GM18858 (cell line): Measurements from ENCODE around the gene ATXN1.
"Not testable (repeated sequence)": the region's sequence is repeated elsewhere in the genome, so short reads cannot be mapped to it uniquely, and the experiment has no call there.

Experiments
- ATAC-seq: cut with Tn5 transposase; IDR thresholded peaks from one replicate; pipeline ENCODE4 v1.9.1; 2021; ENCODE audit not compliant: unreplicated experiment

The ATXN1 gene

DNA sequence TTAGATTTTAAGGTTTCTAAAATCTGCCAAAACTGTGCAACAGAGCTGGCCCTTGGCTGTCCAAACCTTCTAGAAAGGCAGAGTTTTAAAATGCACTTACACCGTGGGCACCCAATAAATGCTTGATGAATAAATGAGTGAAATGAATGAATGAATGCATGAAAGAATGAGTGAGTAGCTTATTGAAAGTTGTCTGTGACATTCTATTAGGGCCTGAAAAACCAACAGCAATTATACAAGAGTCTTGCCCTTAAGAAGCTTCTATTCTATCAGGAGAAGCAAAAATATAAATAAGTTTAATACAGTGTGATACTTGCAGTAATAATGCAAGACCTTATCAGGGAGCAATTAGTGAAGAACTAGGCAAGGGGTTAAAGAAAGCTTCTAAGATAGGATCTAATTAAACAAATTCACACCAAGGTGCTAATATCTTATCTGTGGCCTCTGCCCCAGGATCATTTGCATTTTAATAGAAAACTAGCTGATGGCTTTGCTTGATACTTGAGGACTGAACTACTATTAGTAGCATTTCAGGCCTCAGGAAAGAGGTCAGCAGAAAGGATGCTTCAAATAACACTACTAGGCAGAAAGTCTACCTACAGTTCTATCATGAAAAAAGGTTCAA is 292.2 kb downstream of the ATXN1 start:
- ATAC-seq: no peak

DNA sequence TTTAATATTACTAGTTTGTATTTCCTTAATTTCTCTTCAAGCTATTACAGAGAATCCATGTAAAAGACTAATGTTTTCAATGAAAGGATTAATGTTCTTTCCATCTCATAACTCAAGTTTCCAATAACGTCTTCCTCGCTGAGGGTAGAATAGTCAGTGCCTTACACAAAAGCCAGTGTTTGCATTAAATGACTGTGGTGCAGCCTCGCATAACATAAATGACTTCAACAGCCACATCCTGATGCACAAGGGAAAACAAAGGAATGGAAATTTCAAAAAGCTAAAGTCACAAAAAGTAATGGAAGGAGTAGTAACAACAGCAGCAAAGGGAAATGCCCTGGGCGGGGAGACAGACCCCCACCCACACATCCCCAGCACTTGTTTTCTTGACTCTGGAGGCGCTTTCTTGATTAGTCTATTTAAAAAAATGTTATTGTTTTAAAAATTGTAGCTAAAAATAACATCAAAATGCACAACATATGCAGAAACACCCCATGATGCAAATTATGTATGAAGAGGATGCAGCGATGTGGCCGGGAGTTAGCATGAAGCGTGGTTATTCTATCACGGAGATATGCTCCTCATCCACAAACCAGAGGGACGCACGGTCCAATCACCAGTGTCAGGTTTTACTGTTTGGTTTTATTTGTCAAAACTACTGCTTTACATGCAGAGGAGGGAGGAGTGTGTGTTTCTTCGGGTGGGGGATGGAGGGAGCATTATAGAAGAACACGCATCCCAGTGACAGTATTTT is 294.3 kb downstream of the ATXN1 start:
- no peak for ATAC-seq

DNA sequence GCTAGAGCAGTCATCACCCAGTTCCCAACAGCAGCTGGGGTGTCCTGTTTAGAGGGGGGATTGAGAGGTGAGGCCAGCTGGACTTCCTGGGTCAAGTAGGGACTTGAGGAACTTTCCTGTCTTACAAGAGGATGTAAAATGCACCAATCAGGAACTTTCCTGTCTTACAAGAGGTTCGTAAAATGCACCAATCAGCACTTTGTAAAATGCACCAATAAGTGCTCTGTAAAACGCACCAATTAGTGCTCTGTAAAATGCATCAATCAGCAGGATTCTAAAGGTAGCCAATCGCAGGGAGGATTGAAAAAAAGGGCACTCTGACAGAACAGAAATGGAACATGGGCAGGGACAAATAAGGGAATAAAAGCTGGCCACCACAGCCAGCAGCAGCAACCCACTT is 297.2 kb downstream of the ATXN1 start:
- ATAC-seq: no peak

DNA sequence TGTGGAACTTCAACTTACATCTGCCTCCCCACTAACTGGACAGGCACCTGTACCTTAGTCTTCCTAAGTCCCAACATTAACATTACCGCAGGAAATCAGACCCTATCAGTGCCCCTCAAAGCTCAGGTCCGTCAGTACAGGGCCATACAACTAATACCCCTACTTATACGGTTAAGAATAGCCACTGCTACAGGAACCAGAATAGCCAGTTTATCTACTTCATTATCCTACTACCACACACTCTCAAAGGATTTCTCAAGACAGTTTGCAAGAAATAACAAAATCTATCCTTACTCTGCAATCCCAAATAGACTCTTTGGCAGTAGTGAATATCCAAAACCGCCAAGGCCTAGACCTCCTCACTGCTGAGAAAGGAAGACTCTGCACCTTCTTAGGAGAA is 298.0 kb downstream of the ATXN1 start:
- ATAC-seq: not testable (repeated sequence)

DNA sequence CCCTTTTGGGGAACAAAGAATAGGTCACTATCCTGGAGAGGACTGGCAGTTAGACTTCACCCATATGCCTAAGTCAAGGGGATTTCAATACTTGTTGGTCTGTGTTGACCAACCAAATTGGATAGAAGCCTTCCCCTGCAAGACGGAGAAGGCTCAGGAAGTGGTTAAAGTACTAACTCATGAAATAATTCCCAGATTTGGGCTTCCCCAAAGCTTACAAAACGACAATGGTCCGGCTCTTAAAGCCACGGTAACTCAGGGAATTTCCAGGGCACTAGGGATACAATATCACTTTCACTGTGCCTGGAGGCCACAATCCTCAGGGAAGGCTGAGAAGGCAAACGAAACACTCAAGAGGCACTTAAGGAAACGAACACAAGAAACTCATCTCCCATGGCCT is 299.8 kb downstream of the ATXN1 start:
- ATAC-seq: no peak

DNA sequence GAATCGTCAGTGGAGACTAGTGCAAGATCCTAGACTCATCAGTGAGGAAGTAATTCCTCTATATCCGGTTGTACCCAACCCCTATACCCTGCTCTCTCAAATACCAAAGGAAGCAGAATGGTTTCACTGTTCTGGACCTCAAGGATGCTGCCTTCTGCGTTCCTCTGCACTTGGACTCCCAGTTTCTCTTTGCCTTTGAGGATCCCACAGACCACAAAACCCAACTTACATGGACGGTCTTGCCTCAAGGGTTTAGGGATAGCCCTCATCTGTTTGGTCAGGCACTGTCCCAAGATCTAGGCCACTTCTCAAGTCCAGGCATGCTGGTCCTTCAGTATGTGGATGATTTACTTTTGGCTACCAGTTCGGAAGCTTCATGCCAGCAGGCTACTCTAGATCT is 301.8 kb downstream of the ATXN1 start:
- ATAC-seq: not testable (repeated sequence)

DNA sequence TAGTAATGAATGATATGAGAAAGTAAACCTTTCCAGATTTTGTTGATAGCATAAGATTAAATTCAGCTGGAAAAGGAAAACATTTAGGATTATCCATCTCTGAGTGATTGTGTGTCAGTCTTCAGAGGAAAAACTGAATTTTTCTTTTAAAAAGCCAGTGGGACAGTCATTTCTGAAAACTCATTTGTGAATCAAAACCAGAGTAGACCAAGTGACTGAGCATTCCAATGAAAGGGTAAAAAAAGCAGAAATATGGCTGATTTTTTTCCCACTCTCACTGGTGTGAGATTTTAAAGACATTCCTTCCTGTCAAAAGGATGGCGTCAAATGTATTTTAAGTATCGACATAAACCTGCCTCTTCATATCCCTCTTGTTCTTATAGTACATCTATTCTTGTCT is 308.9 kb downstream of the ATXN1 start:
- no peak for ATAC-seq

DNA sequence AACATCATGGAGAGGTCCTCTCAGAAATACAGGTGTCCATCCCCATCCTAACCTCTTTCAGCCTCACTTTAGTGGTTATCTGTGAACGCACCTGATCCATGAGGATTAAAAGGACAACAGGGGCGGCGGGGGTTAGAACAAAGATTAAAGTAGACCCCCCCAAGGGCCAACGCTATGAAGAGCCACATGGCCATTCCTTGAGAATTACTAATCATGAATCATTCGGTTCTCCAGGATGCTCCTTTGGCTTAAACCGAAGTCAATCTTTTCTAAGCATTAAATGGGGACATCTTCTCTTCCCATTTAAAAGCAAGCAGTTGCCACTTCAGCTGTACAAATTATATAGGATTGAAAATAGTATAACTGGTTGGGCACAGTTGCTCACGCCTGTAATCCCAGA is 310.4 kb downstream of the ATXN1 start:
- ATAC-seq: no peak

DNA sequence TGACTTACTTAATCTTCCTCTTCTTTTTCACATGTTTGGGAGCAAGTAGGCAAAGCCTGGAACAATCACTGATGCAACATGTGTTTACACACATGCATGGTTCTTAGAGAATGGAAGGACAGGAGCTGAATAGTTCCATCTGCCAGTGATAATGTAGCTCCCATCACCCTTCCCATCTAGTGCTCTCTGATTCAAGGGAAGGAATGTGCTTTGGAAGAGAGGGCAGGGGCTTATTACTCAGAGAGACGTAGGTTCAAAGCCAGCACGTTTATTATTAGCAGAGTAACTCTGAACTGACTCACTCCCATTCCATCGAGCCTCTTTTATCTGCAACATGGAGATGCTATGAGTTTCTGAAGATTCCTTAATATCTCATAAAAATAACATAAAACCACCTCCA is 311.0 kb downstream of the ATXN1 start:
- no peak for ATAC-seq

DNA sequence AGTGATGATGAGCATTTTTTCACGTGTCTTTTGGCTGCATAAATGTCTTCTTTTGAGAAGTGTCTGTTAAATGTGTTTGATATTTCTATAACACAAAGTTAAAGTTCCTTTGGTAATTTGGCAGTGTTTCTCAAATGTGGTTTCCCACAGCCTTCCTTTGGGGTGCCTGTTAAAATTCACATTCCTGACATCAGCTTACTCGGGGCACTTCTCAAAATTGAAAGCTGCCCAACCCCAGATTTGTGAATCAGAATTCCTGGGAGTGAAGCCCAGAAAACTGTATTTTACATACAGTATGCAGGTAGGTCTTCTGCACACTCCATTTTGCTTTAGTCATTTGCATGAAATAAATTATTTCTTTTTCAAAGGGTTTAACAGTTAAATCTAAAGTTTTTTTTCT is 315.0 kb downstream of the ATXN1 start:
- ATAC-seq: no peak

DNA sequence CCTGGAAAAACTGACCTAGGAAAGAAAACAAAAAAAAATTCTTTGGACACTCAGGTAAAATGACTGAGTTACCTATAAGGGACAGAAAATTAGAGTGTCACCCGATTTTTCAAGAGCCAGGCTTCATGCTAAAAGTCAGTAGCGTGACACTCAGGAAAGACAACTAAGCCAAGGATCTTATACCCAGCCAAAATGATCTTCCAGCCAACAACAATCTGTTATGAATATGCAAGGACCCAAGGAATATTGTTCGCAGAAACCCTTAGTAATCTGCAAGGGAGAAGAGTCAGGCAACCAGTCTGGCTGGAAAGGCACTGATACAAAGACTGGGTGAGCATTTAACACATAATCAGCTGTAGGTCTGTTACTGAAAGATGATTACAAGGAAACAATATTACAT is 319.2 kb downstream of the ATXN1 start:
- ATAC-seq: no peak

DNA sequence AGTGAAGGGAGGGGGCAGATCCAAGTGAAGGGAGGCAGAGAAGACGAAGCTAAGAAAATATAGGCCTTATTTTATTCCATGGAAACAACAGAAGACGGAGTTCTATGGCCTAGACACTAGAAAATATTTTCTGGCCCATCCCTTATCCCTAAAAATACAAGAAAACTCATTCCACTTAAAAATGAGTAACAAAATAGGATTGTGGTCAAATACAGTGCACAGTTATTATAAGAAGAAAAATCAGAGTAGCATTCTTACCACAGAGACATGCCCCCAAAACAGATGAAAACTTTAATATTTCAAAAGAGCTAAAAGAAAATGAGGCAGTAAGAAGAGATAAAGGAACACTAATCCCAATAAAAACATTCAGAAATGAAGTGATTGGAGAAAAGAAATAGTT is 320.0 kb downstream of the ATXN1 start:
- no peak for ATAC-seq

DNA sequence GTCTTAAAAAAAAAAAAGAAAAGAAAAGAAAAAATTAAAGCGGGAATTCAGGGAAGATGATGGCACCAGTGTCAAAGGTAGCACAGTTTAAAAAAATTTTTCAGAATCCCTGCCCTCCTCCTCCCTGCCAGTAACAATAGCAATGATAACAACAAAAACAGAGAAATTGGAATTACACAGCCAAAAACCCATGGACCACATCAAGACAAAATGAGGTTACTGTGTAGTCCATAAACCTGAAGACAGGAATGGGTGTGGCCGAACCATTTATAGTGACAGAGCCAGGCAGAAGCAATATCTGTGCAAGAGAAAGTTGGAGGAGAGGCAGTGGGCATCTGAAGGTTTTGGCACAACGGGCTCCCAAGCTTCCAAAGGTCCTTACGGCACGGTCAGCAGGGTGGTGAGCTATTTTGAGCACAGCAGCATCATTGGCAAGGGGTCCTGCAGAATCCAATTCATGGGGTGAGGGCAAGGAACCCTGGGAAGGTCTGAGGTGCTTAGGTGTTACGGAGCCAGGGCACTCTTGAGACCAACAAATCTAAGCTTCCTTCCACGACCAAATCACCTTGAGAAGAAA is 320.5 kb downstream of the ATXN1 start:
- ATAC-seq: no peak

DNA sequence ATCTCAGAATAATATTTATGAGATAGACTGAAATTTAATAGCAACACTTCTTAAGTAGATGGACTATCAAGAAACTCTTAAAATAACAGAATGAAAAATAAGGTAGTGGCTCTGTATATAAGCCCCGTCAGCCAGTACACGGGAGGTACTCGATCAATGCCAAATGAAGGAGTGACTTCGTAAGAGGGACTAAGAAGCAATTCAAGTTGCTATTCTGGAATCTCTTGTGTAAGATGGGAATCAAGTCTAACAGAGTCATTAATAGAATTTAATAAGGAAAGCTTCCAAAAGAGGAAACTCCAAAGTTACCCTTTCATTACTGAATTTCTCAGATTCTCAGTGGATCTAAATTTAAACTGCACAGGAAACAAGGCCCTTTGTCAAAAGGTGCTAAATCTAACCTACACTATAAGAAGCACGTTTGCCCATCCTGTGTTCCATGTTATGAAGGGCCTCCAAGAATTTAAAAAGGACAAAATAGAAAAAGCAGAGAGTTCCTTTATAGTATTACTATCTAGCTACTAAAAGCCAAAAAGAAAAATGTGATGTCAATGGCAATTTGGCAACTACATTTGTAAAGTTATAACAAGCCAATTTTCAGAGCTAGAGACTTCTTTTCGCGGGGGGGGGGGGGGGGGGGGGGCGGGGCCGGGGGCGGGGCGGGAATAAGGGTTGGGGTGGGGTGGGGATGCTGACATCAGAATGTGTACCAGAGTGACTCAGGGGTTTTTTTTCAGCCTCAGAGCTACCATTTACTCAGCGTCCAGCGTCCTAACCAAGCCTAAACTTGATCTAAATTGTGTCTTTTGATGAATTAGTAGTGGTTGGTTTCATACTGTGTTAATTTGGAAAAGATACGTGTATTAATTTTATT is 322.3 kb downstream of the ATXN1 start:
- ATAC-seq: no peak

DNA sequence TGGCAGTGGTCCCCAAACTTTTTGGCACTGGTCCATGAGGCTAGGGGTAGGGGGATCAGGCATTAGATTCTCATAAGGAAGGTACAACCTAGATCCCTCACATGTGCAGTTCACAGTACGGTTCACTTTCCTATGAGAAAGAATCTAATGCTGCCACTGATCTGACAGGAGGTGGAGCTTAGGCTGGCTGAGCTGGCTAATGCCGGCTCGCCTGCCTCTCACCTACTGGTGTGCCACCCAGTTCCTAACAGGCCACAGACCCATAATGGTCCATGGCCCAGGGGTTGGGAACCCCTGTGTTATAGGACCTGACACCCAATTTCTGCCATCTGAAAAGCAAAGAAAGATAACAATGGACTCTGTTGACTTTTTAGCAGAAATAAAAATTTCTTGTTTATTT is 323.3 kb downstream of the ATXN1 start:
- no peak for ATAC-seq

DNA sequence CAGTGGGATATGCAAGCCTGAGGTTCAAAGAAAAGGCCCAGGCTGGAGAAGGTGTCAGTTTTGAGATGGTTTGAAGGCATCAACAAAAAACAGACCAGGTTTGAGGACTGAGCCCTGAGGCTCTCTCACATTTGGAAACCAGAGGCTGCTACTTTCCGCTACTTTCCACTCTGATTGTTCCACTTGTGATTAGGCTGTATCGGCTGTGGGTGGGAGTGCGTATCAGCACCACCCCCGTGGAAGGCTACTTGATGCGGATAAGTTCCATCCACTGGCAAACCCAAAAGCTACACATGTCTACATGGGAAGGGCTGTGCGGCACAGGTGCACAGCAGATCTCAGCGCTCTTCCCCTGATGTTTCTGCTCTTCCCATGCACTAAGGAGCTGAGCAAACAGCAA is 324.2 kb downstream of the ATXN1 start:
- ATAC-seq: no peak

DNA sequence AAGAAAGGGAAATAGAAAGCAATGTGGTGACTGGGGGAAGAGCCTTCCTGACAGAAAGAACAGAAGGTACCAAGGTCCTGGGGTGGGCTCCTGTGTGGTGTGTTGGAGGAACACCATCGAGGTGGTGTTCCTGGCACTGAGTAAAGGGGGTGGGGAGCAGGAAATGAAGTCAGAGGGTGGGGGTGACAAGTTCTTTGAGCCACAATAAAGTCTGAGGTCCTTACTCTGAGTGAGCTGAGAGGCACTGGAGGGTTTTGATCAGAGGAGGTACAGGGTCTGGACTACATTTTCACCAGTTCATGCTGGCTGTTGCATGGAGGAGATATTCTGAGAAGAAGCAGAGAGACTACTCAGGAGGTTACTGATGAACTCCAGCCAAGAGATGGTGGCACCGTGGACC is 324.7 kb downstream of the ATXN1 start:
- no peak for ATAC-seq

DNA sequence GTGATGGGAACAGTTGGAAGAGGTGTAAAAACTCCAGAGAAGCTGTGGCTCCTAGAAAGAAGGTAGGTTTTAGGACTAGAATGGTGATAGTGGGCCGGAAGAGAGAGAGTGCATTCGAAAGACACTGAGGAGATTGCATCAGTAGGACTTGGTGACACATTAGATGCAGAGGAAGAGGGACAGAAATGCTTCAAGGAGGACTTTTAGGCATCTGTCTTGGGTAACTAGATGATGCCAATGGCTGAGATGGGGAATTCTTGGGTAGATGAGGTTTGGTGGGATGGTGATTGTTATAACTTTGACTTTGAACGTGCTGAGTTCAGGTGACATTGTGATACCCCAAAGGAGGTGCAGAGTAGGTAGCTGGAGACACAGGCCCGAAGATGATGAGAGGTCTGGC is 326.4 kb downstream of the ATXN1 start:
- no peak for ATAC-seq

DNA sequence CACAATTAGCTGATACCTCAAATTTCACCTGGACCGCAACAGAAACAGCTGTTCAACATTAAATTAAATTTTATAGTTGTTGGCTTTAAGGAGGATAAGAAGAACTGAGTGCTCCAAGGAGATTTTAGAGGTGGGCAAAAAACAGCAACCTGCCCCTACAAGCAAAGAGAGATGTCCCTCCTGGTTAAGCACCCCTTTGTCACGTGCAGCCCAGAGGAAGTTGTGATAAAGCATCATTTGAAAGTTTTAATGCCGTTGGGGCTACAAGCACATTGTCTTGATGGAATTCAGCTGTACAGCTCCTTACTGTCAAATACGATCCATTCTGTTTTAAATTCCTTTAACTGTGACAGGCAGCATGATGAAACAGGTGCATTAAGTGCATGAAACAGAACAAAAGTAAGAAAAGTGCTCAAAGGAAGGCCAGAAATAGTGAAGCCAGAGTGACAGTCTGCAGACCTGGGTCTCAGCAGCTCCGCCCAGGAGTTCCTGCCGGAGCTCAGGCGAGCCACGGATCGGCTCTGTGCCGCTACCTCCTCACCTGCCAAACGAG is 327.8 kb downstream of the ATXN1 start:
- ATAC-seq: no peak

DNA sequence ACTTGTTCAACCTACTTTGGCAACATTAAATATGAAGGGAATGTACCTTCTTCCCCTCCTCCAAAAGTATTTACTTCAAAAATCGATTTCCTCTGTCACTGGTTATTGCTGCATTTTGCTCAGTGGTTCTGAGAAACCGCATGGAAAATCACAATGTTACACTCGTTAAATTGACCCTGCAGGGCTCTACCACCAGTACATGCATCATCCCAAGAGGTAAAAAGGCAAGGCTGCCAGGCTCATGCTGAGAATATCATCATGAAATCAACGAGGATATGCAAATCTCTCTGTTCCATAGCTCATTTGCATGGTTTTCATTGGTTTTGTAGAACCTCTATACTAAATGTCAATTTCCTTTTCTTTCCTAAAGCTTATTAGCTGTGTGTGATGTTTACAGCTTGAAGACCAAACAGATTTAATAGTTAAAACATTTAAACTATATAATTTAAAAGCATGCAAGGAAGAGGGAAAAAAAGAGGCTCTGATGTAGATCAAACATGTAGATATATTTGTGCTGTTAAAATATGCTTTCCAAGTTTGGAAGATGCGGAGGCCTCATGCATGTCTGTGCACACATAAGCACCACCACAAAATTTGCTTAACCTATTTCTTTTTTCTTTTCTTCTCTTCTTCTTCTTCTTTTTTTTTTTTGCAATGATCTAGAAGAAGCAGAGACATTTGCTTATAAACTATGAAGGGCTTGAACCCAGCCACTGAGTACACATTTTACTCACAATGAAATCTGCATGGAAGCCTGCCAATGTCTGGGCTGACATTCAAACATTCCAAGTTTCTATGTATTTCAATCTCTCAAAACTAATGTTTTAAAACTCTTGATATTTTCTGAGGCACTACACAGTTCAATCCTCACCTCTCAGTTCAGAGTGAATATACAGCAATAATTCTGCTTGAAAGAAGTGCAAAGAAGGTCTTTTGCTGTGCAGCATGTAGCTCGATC is 328.9 kb downstream of the ATXN1 start:
- peak; percentile 51 for ATAC-seq
